Activated naive CD8-positive, alpha-beta T cell treated with anti-CD3 and anti-CD28 coated beads, Interleukin-2, amount 10 ng/mL, durations not matched to agents 7 days and 5 days (primary cell): ENCODE measurements around the gene ADI1. TPM values are rescaled to one million over a fixed set of nuclear protein-coding genes. Genes with fewer than 3 reads are reported as not detected.
A peak's percentile ranks its signal among the peaks of the same experiment; 100 is the strongest.

ENCODE experiments used
- ATAC-seq: fragments of 150-1000 bp; cut with Tn5 transposase; one replicate; pipeline ENCODE4 v1.10.0; 2021; ENCODE audit warnings: low read depth, moderate library complexity
- POLR2A ChIA-PET: fragments of 350-600 bp; sonication (Branson Sonifier 250); formaldehyde crosslinking; loops from one replicate; lab custom pipeline; 2021; ENCODE audit warnings: antibody characterized with exemption; lab: Charles Lee
- DNase-seq: peaks from one replicate; pipeline ENCODE4 v3.0.0; 2021
- H3K27ac Mint-ChIP-seq: one replicate; pipeline ENCODE4 v1.8.0; 2022; ENCODE audit warnings: mild to moderate bottlenecking, mixed read lengths
- H3K27me3 Mint-ChIP-seq: one replicate; pipeline ENCODE4 v1.8.0; 2022; ENCODE audit warnings: mild to moderate bottlenecking, moderate library complexity, mixed read lengths
- H3K36me3 Mint-ChIP-seq: one replicate; pipeline ENCODE4 v1.8.0; 2021; ENCODE audit warnings: mild to moderate bottlenecking, mixed read lengths
- H3K4me1 Mint-ChIP-seq: one replicate; pipeline ENCODE4 v1.8.0; 2021; ENCODE audit warnings: mixed read lengths
- H3K4me3 Mint-ChIP-seq: one replicate; pipeline ENCODE4 v1.8.0; 2022; ENCODE audit warnings: mild to moderate bottlenecking, moderate library complexity, mixed read lengths
- H3K9me3 Mint-ChIP-seq: one replicate; pipeline ENCODE4 v1.8.0; 2021; ENCODE audit warnings: mixed read lengths
- total RNA-seq, 2 experiments: library from RNA; stranded (reverse); gene quantifications; one replicate each; pipeline ENCODE4 v1.2.3, GENCODE V29; 2021

The ADI1 gene
- total RNA-seq, 2 experiments from 2014 or later: 16.6 to 19.5 TPM

DNA sequence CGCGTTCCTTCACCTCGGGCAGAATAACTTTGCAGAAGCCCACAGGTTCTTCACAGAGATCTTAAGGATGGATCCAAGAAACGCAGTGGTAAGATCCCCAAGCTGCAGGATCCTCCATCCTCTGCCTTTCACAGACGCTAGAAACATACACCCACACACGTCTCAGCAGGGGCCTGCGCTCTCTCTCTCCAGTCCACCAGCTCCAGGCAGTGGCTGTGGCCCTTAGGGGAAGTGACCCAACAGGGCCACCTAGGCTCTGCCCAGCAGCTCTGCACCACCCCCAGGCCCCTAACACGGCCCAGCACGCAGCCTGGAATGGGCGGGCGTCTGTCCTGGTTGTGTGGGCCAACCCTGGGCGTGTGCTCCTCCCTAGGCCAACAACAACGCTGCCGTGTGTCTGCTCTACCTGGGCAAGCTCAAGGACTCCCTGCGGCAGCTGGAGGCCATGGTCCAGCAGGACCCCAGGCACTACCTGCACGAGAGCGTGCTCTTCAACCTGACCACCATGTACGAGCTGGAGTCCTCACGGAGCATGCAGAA lies 40.4 kb downstream of the ADI1 start:
- no peaks in the 10 kb centered on the region for H3K9me3 Mint-ChIP-seq
- ATAC-seq (no peak), DNase-seq (no peak)
- H3K4me3 Mint-ChIP-seq: no peak overlapping the region
- POLR2A ChIA-PET: no interaction called here
- H3K36me3 Mint-ChIP-seq: peaks cover 9% of the 10 kb centered on the region
- no peaks in the 10 kb centered on the region for H3K27me3 Mint-ChIP-seq
- no peak overlapping the region for H3K27ac Mint-ChIP-seq
- H3K4me1 Mint-ChIP-seq: peaks cover 5% of the 10 kb centered on the region

DNA sequence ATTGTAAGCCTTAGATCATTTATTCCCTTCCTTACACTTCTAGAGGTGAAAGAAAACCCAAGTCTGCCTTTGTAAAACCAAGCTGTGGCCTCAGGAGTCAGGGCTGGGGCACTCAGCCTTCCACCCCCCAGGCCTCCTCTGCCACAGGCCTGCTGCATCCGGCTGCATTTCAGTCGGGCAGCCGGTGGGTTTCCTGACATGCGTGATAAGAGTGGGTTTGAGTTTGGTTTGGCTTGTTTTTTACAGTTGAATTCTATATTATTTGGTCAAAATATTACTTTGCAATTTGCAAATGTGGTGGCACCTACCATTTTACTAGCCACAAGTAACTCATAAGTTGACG lies 42.4 kb downstream of the ADI1 start:
- DNase-seq (no peak), ATAC-seq (no peak)
- no peak overlapping the region for H3K27ac Mint-ChIP-seq
- H3K9me3 Mint-ChIP-seq: no peaks in the 10 kb centered on the region
- H3K4me3 Mint-ChIP-seq: no peak overlapping the region
- H3K27me3 Mint-ChIP-seq: no peaks in the 10 kb centered on the region
- POLR2A ChIA-PET: no interaction called here
- H3K36me3 Mint-ChIP-seq: peaks cover 9% of the 10 kb centered on the region
- H3K4me1 Mint-ChIP-seq: peaks cover 5% of the 10 kb centered on the region

DNA sequence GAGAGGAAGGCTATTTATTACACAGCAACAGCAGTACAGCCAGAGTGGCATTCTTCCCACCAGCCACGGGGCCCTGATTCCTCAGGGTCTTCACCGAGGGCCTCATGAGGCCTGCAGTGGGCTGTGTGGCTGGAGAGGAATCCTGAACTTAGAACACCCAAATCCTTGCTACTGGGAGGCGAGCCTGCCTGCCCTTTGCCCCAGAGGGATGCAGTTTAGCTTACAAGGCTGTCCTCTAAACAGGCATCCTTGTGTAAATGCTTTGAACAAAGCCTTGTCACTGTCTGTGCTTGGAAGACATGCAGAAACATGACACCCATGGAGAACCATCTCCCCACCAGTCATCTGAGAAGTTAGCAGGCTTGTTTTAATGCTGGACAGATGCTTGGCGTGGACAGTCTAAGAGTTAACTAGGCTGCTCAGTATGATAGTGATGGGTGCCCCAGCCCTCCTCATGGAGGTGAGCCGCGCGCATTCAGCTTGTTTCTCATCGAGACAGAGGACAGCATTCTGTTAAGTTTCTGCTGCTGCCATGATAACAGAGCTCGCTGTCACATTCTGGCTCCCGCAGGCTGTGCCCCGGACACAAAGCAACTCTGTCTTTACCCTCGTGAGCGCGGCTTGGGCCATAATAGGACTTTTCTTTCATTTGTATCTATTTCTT lies 42.9 kb downstream of the ADI1 start:
- no peak for ATAC-seq
- Mint-ChIP-seq H3K27ac (no peak overlapping the region), H3K36me3 (peaks cover 9% of the 10 kb centered on the region), H3K27me3 (no peaks in the 10 kb centered on the region), H3K4me3 (no peak overlapping the region), H3K4me1 (peaks cover 3% of the 10 kb centered on the region), H3K9me3 (no peaks in the 10 kb centered on the region)
- POLR2A ChIA-PET: no interaction called here
- DNase-seq: no peak

DNA sequence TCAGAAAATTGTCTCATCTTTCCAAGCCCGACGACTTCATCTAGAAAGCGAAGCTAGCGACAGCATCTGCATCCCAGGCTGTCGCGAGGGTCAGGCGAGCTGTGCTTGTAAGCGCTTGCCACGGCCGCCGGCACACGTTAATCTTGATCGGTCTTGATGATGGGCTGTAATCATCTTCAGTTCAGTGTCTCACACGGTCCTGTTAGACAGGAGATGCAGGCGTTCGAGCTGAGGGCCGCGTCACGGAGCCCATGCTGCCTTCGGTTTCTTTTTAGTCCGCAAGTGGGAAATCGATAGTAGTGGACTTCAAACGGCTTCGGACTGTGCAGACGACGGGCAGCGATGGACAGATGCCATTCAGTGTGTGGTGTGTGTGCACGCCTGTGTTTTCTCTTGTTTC lies 43.6 kb downstream of the ADI1 start:
- peaks cover 9% of the 10 kb centered on the region for H3K36me3 Mint-ChIP-seq

DNA sequence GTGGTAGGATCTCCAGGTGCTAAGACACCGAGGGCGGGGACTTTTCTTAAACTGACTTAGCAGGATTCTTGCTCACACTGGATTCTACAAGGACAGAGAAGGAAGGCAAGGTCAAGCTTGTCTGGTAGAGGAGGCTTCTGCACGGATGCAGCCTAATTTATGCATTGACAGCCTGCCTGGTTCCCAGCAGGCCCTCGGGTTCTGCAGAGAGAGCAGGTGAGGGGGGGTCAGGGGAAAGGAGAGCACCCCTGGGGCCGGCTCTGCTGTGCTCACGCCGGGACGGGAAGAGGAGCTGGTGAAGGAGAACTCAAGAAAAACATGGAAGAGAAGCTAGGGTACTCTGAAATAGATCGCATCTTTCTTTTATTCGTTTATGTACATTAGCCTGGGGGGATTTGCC lies 46.4 kb downstream of the ADI1 start:
- Mint-ChIP-seq H3K27me3 (no peaks in the 10 kb centered on the region), H3K36me3 (peaks cover 7% of the 10 kb centered on the region), H3K9me3 (no peaks in the 10 kb centered on the region), H3K4me3 (no peak overlapping the region), H3K4me1 (no peaks in the 10 kb centered on the region), H3K27ac (peak overlapping the region; percentile 12)
- no peak for DNase-seq
- POLR2A ChIA-PET: no interaction called here
- no peak for ATAC-seq

More for the DNA sequence above, 43.6 kb downstream of the ADI1 start:
- Mint-ChIP-seq H3K4me3 (no peak overlapping the region), H3K4me1 (peaks cover 3% of the 10 kb centered on the region), H3K27me3 (no peaks in the 10 kb centered on the region), H3K27ac (no peak overlapping the region), H3K9me3 (no peaks in the 10 kb centered on the region)
- ATAC-seq (no peak), DNase-seq (no peak)
- POLR2A ChIA-PET: no interaction called here

DNA sequence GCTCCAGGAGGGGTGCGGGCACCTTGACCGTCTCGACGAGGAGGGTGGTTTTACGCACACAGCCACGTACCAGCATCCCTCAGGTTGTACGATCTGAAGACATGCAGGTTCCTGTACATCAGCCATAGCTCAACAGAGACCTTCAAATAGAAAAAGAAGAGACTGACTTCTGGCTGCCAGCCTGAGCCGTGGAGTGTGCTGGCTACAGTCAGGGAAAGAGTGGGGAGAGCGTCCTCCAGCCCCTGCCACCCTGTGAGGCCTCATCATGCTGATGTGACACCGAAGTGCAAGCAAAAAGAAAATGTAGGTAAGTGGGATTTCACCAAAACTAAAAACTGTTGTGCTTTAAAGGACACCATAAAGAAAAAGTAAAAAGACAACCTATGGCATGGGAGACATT lies 47.0 kb downstream of the ADI1 start:
- Mint-ChIP-seq H3K4me3 (no peak overlapping the region), H3K27me3 (no peaks in the 10 kb centered on the region), H3K4me1 (no peaks in the 10 kb centered on the region), H3K9me3 (no peaks in the 10 kb centered on the region), H3K36me3 (peaks cover 10% of the 10 kb centered on the region), H3K27ac (no peak overlapping the region)
- POLR2A ChIA-PET: no interaction called here
- DNase-seq: no peak
- ATAC-seq: no peak

DNA sequence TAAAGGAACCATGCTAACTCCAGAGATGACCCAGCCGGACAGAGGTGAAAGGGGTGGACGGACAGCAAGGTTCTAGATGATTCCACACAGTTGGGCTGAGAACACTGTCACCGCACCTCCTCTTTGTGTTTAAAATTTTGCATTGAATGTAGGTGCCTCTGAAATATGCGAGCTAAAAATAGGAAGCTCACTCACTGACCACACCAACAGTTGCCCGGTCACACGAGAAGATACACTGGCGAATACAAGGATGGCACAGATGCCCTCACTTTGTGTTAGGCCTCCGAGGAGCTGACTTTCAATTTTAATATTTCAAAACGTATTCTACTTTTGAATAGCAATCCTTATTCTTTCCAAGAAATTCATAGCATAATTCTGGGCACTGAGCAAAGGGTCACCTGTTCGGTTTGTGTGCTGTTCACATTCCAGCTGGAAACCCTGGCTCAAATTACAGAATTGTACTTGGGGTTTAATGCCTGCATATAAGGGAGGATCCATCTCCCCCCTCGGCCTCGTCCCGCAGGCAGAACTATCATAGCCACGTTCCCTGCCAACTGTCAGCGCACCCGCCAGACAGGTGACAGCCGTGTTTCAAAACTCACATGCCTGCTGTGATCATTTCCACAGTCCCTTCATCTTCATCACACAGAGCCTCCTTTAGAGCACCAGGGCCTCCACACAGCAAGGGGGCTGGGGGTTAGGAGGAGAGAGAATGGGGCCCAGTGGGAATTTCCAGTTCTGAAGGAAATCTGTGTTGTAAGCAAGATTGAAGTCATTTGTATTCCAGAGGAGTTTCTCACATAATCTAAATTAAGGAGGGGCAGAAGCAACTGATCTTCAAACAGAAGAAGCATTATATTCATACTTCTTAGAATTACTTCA lies 48.2 kb downstream of the ADI1 start:
- POLR2A ChIA-PET: no interaction called here
- Mint-ChIP-seq H3K27ac (no peak overlapping the region), H3K36me3 (peaks cover 9% of the 10 kb centered on the region), H3K4me1 (no peaks in the 10 kb centered on the region), H3K9me3 (no peaks in the 10 kb centered on the region), H3K4me3 (no peak overlapping the region), H3K27me3 (no peaks in the 10 kb centered on the region)
- no peak for ATAC-seq
- DNase-seq: no peak

DNA sequence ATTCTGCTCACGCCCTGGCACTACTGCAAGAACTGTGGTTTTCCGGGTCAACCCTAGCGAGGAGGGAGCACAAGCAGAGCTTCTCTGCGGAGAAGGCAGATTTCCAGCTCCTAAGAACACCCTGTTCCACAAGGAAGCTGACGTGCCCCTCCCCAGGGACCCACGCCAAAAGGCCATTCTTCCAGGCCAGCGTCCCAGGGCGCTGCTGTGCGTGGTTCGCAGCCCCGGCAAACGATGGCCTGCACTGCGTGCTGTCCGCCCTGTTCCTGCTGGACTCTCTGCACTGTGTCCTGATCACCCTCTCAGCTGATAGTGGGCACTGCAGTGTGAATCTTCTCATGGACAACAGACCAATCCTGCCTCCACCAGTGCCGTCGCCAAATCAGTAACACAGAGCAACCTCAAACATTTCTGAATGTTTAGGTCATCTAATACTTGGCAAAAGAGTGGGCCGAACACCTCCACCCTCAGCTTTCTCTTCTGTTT lies 49.1 kb downstream of the ADI1 start:
- no peak overlapping the region for H3K4me3 Mint-ChIP-seq
- no peak for DNase-seq
- no peaks in the 10 kb centered on the region for H3K9me3 Mint-ChIP-seq
- H3K27ac Mint-ChIP-seq: no peak overlapping the region
- POLR2A ChIA-PET: no interaction called here
- H3K4me1 Mint-ChIP-seq: no peaks in the 10 kb centered on the region
- ATAC-seq: no peak
- H3K27me3 Mint-ChIP-seq: no peaks in the 10 kb centered on the region
- peaks cover 8% of the 10 kb centered on the region for H3K36me3 Mint-ChIP-seq

DNA sequence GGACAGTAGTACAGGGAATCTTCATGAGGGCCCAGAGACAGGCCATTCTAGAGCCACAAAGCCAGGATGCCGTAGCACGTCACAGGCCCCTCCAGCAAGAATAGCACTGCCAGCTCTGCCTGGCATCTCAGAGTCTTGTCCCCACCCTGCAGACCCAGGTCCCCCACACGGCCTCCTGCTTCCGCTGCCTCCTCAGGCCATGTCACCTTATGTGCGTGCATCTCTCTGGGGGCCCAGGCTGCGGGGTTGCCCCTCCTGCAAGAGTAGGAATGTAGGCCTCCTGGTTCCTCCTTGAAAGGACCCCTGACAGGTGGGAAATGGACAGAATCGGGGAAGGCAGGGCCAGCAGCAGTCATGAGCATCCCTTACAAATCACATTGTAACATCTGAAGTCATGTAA lies 49.8 kb downstream of the ADI1 start:
- Mint-ChIP-seq H3K27me3 (no peaks in the 10 kb centered on the region), H3K9me3 (no peaks in the 10 kb centered on the region), H3K36me3 (peaks cover 8% of the 10 kb centered on the region), H3K27ac (no peak overlapping the region), H3K4me3 (no peak overlapping the region), H3K4me1 (no peaks in the 10 kb centered on the region)
- DNase-seq: no peak
- POLR2A ChIA-PET: no interaction called here
- no peak for ATAC-seq

DNA sequence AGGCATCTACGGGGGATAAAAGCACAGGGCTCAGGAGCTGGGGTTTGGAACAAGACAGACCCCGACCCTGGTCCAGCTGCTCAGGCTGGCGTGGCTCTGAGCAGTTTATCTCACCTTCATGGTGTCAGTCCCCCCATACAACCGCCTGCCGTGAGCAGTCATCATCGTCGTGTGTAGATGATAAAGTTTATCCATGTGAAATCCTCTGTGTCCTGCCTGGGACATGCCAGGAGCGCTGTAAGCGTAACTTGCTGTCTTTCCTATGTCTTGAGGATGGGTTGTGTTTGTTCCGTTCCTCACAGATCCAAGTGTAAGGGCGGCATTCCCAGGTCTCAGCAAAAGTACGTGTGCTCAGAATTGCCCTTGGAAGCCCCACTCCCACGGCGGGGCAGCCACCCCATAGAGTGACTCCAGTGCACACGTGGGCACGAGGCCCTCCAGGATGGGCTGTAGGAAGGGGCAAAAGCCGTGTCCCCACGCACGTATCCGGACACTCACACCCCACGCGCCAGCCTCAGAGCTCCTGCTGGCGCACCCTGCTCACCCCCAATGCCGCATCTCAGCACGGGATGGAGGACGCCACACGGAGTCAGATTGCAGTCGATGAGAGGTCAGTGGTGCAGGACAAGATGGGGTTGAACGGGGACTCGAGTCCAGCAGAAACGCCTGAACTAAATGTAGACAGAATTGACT lies 50.9 kb downstream of the ADI1 start:
- Mint-ChIP-seq H3K36me3 (peaks cover 10% of the 10 kb centered on the region), H3K9me3 (no peaks in the 10 kb centered on the region), H3K4me1 (no peaks in the 10 kb centered on the region), H3K27ac (no peak overlapping the region), H3K27me3 (no peaks in the 10 kb centered on the region), H3K4me3 (no peak overlapping the region)
- POLR2A ChIA-PET: no interaction called here
- DNase-seq: no peak
- no peak for ATAC-seq

DNA sequence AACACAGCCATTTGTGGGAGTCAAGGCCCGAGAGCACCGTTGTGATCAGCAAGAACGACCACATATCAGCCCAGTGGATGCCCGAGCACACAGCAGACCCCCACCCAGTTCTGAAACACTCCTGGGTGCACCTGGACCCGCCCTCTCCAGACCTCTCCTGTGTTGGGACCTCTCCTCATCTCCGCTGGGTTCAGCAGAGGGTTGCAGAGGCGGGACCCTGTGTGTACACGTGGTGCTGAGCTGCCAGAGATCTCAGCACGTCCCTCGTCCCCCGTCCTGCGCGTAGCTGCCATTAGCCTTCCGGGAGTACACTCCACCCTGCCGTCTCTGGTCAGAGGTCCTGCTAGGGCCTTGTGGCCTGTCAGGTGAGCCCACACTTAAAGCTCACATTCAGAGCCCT lies 51.7 kb downstream of the ADI1 start:
- Mint-ChIP-seq H3K27me3 (no peaks in the 10 kb centered on the region), H3K4me3 (no peak overlapping the region), H3K36me3 (peaks cover 10% of the 10 kb centered on the region), H3K27ac (peak overlapping the region; percentile 58), H3K9me3 (no peaks in the 10 kb centered on the region), H3K4me1 (no peaks in the 10 kb centered on the region)
- POLR2A ChIA-PET: no interaction called here
- ATAC-seq (no peak), DNase-seq (no peak)

DNA sequence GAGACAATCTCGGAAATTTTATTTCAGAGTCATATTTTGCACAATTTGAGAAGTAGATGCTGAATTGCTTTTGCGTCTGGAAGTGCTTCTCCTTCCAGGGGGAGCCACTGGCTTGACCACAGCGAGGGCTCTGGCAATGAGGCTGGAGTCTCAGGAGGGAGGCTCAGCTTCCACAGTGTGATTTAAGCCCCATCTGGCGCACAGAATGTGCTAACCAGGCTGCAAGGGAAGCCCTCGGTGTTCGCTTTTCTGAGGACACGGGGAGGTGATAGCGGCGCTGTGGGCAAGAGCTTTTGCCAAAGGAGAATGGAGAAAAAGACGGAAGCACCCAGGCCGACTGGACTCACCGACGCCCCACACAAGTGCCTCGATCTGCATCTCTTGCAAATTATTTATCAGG lies 52.4 kb downstream of the ADI1 start:
- Mint-ChIP-seq H3K36me3 (peaks cover 10% of the 10 kb centered on the region), H3K4me1 (peaks cover 3% of the 10 kb centered on the region), H3K27me3 (no peaks in the 10 kb centered on the region), H3K27ac (no peak overlapping the region), H3K4me3 (no peak overlapping the region), H3K9me3 (no peaks in the 10 kb centered on the region)
- POLR2A ChIA-PET: no interaction called here
- DNase-seq: no peak
- ATAC-seq: no peak

DNA sequence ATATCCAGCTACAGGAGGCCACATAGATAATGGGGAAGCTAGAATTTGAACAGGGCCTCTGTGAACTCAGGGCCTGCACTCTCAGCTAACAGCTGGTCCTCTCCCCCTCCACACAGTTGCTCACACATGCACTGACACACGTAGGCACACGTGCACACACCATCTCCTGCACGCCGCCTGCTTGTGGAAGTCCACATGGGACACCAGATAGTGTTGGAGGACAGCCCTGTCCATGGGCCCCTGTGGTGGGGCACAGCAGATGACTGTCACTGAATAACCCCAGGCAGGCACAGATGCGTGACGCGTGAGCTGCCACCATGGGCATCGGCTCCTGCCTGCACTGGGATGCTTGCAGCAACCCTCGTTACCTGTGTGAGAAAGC lies 52.9 kb downstream of the ADI1 start:
- POLR2A ChIA-PET: no interaction called here
- no peak overlapping the region for H3K27ac Mint-ChIP-seq
- H3K36me3 Mint-ChIP-seq: peaks cover 10% of the 10 kb centered on the region
- H3K4me1 Mint-ChIP-seq: peaks cover 5% of the 10 kb centered on the region
- H3K4me3 Mint-ChIP-seq: no peak overlapping the region
- ATAC-seq (no peak), DNase-seq (no peak)
- H3K27me3 Mint-ChIP-seq: no peaks in the 10 kb centered on the region
- no peaks in the 10 kb centered on the region for H3K9me3 Mint-ChIP-seq
